Astrocyte of the cerebellum (primary cell): Measurements from ENCODE around the gene CYBRD1.

Experiments
- DNase-seq: peaks from one replicate; pipeline ENCODE4 v3.0.0-alpha.2; 2011; ENCODE audit warnings: low read depth
- H3K4me3 ChIP-seq: 2 replicates; pipeline ENCODE4 v1.5.1; 2011; ENCODE audit warnings: mild to moderate bottlenecking, low read depth, low read length, moderate library complexity
- in situ Hi-C: cut with HindIII; loops from 2 replicates; pipeline ENCODE4 v1.10.0; 2017; ENCODE audit warnings: low sequenced_read_pairs
- TF ChIP-seq, protein P1 (sequence below): IDR thresholded peaks from 2 replicates; pipeline ENCODE4 v1.5.1; 2012; ENCODE audit warnings: low read length, low read depth, moderate library complexity, mild to moderate bottlenecking; ENCODE audit errors: missing control alignments

The CYBRD1 gene

GRCh38 chr2:171587132-171587531 lies 64.9 kb downstream of the CYBRD1 start:
- TF ChIP-seq, protein P1, sequence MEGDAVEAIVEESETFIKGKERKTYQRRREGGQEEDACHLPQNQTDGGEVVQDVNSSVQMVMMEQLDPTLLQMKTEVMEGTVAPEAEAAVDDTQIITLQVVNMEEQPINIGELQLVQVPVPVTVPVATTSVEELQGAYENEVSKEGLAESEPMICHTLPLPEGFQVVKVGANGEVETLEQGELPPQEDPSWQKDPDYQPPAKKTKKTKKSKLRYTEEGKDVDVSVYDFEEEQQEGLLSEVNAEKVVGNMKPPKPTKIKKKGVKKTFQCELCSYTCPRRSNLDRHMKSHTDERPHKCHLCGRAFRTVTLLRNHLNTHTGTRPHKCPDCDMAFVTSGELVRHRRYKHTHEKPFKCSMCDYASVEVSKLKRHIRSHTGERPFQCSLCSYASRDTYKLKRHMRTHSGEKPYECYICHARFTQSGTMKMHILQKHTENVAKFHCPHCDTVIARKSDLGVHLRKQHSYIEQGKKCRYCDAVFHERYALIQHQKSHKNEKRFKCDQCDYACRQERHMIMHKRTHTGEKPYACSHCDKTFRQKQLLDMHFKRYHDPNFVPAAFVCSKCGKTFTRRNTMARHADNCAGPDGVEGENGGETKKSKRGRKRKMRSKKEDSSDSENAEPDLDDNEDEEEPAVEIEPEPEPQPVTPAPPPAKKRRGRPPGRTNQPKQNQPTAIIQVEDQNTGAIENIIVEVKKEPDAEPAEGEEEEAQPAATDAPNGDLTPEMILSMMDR, result no peak
- DNase-seq, result no peak
- no peak overlapping the region for H3K4me3 ChIP-seq
- in situ Hi-C loops, result no loop called here

DNA sequence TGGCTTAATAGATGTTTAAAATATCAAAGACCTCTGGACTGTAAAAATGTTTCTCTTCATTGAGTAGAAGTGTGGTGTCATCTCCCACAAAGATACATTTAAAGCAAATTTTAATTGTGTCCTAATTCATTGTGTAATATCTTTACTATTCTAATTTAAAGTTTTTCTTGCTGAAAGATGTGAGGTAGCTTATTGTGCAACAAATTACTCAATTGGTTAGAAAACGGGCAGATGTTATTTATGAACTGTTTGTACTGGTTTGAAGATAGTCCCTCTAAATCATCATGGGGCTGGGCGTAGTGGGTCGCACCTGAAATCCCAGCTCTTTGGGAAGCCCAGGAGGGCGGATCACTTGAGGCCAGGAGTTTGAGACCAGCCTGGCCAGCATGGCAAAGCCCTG lies 65.3 kb downstream of the CYBRD1 start:
- in situ Hi-C loops, result no loop called here
- DNase-seq, result no peak
- TF ChIP-seq, protein P1, result no peak
- H3K4me3 ChIP-seq, result no peak overlapping the region

- TF ChIP-seq, protein P1, result no peak
- DNase-seq, result no peak
- no peak overlapping the region for H3K4me3 ChIP-seq
- in situ Hi-C loops, result no loop called here
Observed at GRCh38 chr2:171590116-171590515, 67.8 kb downstream of the CYBRD1 start.

DNA sequence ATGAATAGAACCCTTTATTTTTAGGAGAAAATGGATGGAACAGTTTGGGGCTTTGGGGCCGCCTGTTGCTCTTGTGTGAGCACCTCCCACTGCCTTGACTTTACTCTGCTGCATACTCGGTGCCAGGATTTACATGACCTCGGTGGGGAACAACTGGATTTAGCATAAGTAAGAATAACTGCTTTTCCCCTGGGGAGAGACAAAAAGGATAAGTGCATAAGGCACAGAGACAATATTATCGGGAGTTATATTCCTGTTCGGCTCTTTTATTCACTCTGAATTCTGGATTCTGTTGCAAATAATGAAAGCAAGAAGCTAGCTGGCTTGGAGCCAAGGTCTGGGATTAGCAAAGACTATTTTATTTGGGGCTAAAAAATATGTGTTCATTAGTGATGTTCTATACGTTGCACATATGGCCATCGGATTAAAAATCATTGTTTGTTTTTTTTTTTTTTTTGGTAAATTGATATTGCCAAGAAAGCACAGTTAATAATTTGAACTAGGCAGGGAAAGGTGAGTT lies 69.8 kb downstream of the CYBRD1 start:
- TF ChIP-seq, protein P1, result no peak
- no peak overlapping the region for H3K4me3 ChIP-seq
- in situ Hi-C loops, result no loop called here
- no peak for DNase-seq

DNA sequence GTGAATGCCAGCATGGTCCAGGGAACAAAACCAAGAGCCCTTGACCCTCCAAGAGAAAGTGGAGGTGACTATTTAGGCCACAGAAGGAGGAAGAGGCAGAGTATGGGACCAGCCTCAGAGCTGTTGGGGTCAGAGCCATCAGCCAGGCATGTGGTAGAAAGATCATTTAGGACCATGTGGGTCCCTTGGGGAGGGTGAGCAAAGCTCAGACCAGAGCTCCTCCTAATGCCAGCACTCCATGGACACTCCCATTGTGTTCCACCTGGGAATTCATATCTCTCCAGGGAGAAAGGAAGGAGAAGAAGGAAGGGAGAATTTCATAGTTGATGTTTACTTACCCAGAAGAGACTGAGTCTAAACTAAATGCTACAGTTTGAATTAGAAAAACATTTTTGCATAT lies 73.2 kb downstream of the CYBRD1 start:
- no peak overlapping the region for H3K4me3 ChIP-seq
- TF ChIP-seq, protein P1, result no peak
- in situ Hi-C loops, result no loop called here
- DNase-seq, result no peak

- in situ Hi-C loops, result no loop called here
- peak; percentile 76 for DNase-seq
- TF ChIP-seq, protein P1, result no peak
- H3K4me3 ChIP-seq, result no peak overlapping the region
Observed at GRCh38 chr2:171595896-171596295, 73.6 kb downstream of the CYBRD1 start.
